Loucy (cell line): ENCODE measurements around the gene SHANK3.
"Not testable (repeated sequence)": the region's sequence is repeated elsewhere in the genome, so short reads cannot be mapped to it uniquely, and the experiment has no call there.

Source experiments
- H2AFZ ChIP-seq: fragments of 200-600 bp; sonication (generic); 2 replicates; pipeline ENCODE4 v1.6.0; 2016; ENCODE audit warnings: antibody characterized with exemption, mild to moderate bottlenecking, low read length, moderate library complexity
- H3F3A ChIP-seq: fragments of 200-600 bp; 2 replicates; pipeline ENCODE4 v1.6.0; 2016; ENCODE audit warnings: antibody characterized with exemption, low read depth, mild to moderate bottlenecking
- H3K27me3 ChIP-seq: fragments of 200-600 bp; sonication (generic); 2 replicates; pipeline ENCODE4 v1.6.1; 2014; ENCODE audit warnings: low read length, mild to moderate bottlenecking; ENCODE audit not compliant: insufficient read depth, poor library complexity, severe bottlenecking
- H3K36me3 ChIP-seq: fragments of 200-600 bp; sonication (generic); 2 replicates; pipeline ENCODE4 v1.6.1; 2016; ENCODE audit warnings: low read length; ENCODE audit not compliant: insufficient read depth
- H3K4me1 ChIP-seq: fragments of 200-600 bp; sonication (generic); 2 replicates; pipeline ENCODE4 v1.5.1; 2014; ENCODE audit warnings: low read length, mild to moderate bottlenecking; ENCODE audit not compliant: insufficient read depth, poor library complexity, severe bottlenecking
- H3K4me2 ChIP-seq: fragments of 200-600 bp; sonication (generic); 2 replicates; pipeline ENCODE4 v1.6.0; 2014; ENCODE audit warnings: antibody characterized with exemption, low read length, low read depth, mild to moderate bottlenecking; ENCODE audit not compliant: poor library complexity, severe bottlenecking
- H3K4me3 ChIP-seq: fragments of 200-600 bp; sonication (generic); 2 replicates; pipeline ENCODE4 v1.5.1; 2014; ENCODE audit warnings: low read length, mild to moderate bottlenecking, mixed read lengths; ENCODE audit not compliant: poor library complexity, severe bottlenecking
- H3K79me2 ChIP-seq: fragments of 200-600 bp; sonication (generic); 2 replicates; pipeline ENCODE4 v1.6.1; 2014; ENCODE audit warnings: low read length; ENCODE audit not compliant: insufficient read depth
- H3K9ac ChIP-seq: fragments of 200-600 bp; sonication (generic); 2 replicates; pipeline ENCODE4 v1.6.0; 2014; ENCODE audit warnings: mild to moderate bottlenecking, low read depth, low read length, moderate library complexity; ENCODE audit not compliant: poor library complexity, severe bottlenecking
- H3K9me2 ChIP-seq: fragments of 200-600 bp; sonication (generic); replicated peaks from 2 replicates; pipeline ENCODE4 v1.6.1; 2016; ENCODE audit warnings: low read depth, low read length, mixed read lengths
- H3K9me3 ChIP-seq: fragments of 200-600 bp; sonication (generic); 2 replicates; pipeline ENCODE4 v1.6.1; 2014; ENCODE audit warnings: mild to moderate bottlenecking, antibody characterized with exemption, low read length, low read depth; ENCODE audit not compliant: insufficient read depth
- H4K20me1 ChIP-seq: fragments of 200-600 bp; sonication (generic); 2 replicates; pipeline ENCODE4 v1.6.0; 2014; ENCODE audit warnings: antibody characterized with exemption, low read length, mild to moderate bottlenecking; ENCODE audit not compliant: insufficient read depth, poor library complexity, severe bottlenecking
- CTCF ChIP-seq: fragments of 200-600 bp; sonication (generic); conservative IDR thresholded peaks from 2 replicates; pipeline ENCODE4 v1.5.1; 2014; ENCODE audit warnings: mild to moderate bottlenecking, antibody characterized with exemption, low read length
- EZH2phosphoT487 ChIP-seq: fragments of 200-600 bp; IDR thresholded peaks from 2 replicates; pipeline ENCODE4 v1.6.1; 2018; ENCODE audit warnings: antibody characterized with exemption, mild to moderate bottlenecking, moderate library complexity, borderline replicate concordance

Gene SHANK3

DNA sequence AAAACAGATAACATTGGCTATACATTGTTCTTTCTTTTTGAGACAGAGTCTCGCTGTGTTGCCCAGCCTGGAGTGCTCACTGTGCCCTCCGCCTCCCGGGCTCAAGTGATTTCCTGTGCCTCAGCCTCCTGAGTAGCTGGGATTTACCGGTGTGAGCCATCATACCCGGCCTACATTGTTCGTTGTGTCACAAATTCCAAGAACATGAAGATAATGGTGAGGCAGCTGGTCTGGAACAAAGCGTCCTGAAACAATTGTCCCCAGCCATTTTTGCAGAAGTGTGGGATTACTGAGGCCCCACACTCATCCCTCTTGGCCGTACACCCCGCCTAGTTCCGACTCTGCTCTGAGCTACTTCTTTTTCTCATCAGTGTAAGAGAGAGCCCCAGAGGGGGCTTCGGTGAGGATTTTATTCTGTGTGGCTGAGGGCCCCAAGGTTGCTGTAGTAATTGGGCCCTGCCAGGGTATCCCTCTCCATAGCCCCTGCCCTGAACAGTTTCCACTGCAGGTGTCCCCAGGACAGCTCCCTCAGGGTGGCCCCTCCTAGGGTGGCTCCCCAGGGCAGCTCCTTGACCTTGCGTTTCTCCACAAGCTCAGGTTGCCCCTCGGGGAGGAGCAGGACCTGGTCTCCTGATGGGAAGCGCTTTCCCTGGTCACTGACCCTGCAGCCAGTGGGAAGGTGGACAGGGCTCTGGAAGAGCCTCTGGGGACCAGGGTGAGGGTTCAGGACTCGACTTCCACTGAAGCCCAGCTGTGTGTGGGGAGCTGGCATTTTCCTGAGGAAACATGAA lies 31.6 kb upstream of the SHANK3 start:
- no peaks in the 10 kb centered on the region for H3K4me1 ChIP-seq
- H3F3A ChIP-seq: no peaks in the 10 kb centered on the region
- no peaks in the 10 kb centered on the region for H3K79me2 ChIP-seq
- no peaks in the 10 kb centered on the region for H3K9me2 ChIP-seq
- no peak overlapping the region for H3K4me2 ChIP-seq
- H3K9ac ChIP-seq: no peak overlapping the region
- H3K36me3 ChIP-seq: no peaks in the 10 kb centered on the region
- no peaks in the 10 kb centered on the region for H3K27me3 ChIP-seq
- no peak overlapping the region for H3K4me3 ChIP-seq
- TF ChIP-seq CTCF (no peak), EZH2phosphoT487 (no peak)
- no peaks in the 10 kb centered on the region for H4K20me1 ChIP-seq
- H2AFZ ChIP-seq: no peak overlapping the region
- H3K9me3 ChIP-seq: no peaks in the 10 kb centered on the region

- no peak overlapping the region for H3K9ac ChIP-seq
Measured at GRCh38 chr22:50641696-50642607, 30.7 kb upstream of the SHANK3 start.

GRCh38 chr22:50643021-50643820 lies 29.4 kb upstream of the SHANK3 start:
- not testable (repeated sequence) for H3K27me3 ChIP-seq, H4K20me1 ChIP-seq, H3K4me3 ChIP-seq, H3K36me3 ChIP-seq, H2AFZ ChIP-seq, H3K4me1 ChIP-seq, H3F3A ChIP-seq, H3K9ac ChIP-seq, H3K79me2 ChIP-seq, H3K4me2 ChIP-seq, H3K9me3 ChIP-seq, H3K9me2 ChIP-seq

More at GRCh38 chr22:50641696-50642607, 30.7 kb upstream of the SHANK3 start:
- H3K9me2 ChIP-seq: no peaks in the 10 kb centered on the region
- no peak overlapping the region for H3K4me2 ChIP-seq
- H3K27me3 ChIP-seq: no peaks in the 10 kb centered on the region
- H3K36me3 ChIP-seq: no peaks in the 10 kb centered on the region
- H3K4me3 ChIP-seq: no peak overlapping the region
- H3F3A ChIP-seq: no peaks in the 10 kb centered on the region
- H2AFZ ChIP-seq: no peak overlapping the region
- no peaks in the 10 kb centered on the region for H3K9me3 ChIP-seq
- TF ChIP-seq EZH2phosphoT487: no peak
- peak; percentile 40; the same call in 1 of the 2 replicates for TF ChIP-seq CTCF
- no peaks in the 10 kb centered on the region for H3K4me1 ChIP-seq
- H4K20me1 ChIP-seq: no peaks in the 10 kb centered on the region
- no peaks in the 10 kb centered on the region for H3K79me2 ChIP-seq

DNA sequence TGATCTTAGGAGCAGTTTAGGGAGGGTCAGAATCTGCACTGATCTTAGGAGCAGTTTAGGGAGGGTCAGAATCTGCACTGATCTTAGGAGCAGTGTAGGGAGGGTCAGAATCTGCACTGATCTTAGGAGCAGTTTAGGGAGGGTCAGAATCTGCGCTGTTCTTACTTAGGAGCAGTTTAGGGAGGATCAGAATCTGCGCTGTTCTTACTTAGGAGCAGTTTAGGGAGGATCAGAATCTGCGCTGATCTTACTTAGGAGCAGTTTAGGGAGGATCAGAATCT lies 28.9 kb upstream of the SHANK3 start:
- not testable (repeated sequence) for H3K36me3 ChIP-seq, H3K27me3 ChIP-seq, H3F3A ChIP-seq, H3K4me1 ChIP-seq, H4K20me1 ChIP-seq, H3K79me2 ChIP-seq, H2AFZ ChIP-seq, H3K9ac ChIP-seq, H3K9me3 ChIP-seq, H3K4me3 ChIP-seq, H3K4me2 ChIP-seq, H3K9me2 ChIP-seq
